Measurements from ENCODE around the gene KRT78.
"Not testable (repeated sequence)": the region's sequence is repeated elsewhere in the genome, so short reads cannot be mapped to it uniquely, and the experiment has no call there.

Gene KRT78

DNA sequence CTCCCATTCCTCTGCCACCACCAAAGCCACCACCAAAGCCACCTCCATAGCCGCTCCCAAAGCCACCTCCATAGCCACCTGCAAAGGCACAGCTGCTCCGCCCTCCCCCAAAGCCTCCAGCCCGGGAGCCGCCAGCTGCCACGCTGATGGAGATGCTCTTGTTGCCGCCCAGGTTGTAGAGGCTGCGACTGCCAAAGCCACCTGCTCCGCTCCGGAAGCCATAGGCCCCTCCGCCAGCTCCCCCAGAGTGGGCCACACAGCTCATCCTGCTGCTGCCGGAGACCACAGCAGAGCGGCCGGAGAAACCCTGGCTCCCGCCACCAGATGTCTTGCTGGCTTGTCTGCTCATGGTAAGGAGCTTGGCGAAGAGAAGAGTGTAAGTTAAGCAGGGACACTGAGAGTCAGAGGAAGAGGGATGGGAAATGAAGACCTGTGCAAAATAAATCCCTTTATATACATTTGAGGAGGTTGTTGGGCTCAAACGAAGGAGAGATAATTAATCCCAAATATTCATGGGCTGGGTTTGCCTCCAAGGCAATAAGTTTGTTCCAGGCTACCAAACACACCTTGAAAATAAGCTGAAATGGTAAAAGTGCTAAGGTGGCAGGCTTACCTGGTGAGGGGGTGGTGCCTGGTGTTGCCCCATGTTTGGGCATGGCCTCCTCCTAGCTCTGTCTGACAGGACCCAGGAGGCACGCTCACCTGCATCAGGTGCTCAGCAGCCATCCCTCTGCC, 52.9 kb downstream of the KRT78 start, which contains the start of gene KRT3:
KRT3 (minus strand) TSS at position 424 of the 735 bp plus-strand sequence; CDS start at position 349, 75 bp downstream.
- Mint-ChIP-seq H3K9me3 (no peaks in the 10 kb centered on the region), H3K27ac (no peak within 1 kb of the TSS), H3K27me3 (peaks cover 3% of the 10 kb centered on the region), H3K4me1 (ENCODE audit: low read depth) (peaks cover 21% of the 10 kb centered on the region), H3K4me3 (no peak within 1 kb of the TSS), H3K36me3 (ENCODE audit: low read depth) (no peaks in the 10 kb centered on the region)

DNA sequence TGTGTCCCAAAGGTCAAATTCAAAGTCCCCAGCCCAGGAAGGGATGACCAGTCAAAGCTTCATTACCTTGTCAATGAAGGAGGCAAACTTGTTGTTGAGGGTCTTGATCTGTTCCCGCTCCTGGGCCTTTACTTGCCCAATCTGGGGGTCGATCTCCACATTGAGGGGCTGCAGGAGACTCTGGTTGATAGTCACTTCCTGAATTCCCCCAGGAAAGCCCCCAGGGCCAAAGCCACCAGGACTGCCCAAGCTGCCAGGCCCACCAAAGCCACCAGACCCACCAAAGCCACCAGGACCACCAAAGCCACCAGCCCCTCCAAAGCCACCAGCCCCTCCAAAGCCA, 53.5 kb downstream of the KRT78 start:
- H3K4me3 Mint-ChIP-seq: not testable (repeated sequence)

DNA sequence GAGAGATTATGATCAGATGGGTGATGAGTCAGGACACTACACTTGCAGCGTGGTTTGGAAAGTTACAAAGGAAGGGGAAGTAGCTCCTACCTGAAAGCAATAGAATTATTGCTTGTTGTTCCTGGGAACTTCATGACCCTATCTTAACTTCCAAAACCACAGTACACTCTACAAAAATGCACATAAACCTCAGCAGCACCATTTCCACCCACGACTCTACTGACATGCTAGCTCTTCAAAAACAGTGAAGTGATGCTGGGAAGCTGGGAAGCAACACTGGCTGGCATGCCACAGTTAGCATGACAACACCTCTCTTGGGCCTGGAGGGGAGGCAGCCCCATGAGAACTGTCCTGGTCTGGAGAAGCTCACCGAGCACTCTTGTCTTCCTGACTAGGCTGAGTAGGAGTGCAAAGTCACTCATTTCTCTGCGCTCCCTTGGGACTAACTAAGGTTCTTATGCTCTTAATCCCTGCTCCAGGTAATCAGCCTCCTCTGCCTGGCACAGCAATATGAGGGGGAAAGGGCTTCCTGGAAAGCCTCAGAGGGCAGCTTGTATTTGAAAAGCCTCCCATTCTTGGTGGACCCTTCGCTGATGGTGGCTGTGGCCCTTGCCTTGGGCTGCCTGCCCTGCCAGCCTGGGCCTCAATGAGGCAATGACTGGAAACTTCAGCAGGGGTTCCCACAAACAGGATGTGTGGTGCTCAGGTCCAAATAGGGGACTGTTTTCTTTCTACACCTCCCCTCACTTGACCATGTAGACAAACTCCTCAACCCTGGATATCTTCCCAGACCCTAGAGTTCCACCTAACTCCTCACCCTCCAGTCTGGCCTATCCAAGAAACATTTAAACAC, 54.1 kb downstream of the KRT78 start:
- Mint-ChIP-seq H3K27me3 (peaks cover 10% of the 10 kb centered on the region), H3K36me3 (ENCODE audit: low read depth) (no peaks in the 10 kb centered on the region)

More for the DNA sequence above, 53.5 kb downstream of the KRT78 start:
- H3K27ac Mint-ChIP-seq; H3K36me3 Mint-ChIP-seq (ENCODE audit: low read depth); H3K9me3 Mint-ChIP-seq; H3K27me3 Mint-ChIP-seq: not testable (repeated sequence)
- peaks cover 25% of the 10 kb centered on the region for H3K4me1 Mint-ChIP-seq (ENCODE audit: low read depth)

DNA sequence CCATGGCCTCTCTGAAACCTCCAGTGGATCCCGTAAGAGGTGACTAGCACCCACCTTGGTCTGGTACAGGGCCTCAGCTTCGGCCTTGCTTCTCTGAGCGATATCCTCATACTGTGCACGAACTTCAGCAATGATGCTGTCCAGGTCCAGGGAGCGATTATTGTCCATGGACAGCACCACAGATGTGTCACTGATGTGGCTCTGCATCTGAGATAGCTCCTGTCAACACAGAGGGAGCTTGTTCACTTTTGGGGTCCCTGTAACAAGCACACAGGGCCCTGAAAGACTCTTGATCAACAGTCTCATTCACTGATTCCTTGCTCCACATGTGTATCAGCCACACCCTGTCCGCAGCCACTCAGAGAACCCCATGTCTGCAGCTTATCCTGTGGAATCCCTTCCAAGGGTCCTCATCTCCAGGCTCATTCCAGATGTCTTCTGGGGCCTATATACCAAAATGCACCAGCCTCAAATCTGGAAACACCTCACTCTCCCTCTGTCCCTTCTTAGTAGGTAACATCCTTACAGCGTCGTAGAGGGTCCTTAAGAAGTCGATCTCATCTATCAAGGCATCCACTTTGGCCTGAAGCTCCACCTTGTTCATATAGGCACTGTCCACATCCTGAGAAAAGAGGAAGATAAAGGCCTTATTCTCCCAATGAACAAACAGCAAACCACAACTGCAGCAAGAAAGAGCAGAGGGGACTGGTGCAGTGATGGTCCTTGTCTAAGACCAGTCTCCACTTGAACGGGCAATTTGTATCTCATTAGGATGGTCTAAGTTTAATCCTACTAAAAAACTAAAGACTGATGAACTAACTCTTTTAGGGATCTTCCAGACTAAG, 56.4 kb downstream of the KRT78 start:
- no peaks in the 10 kb centered on the region for H3K36me3 Mint-ChIP-seq (ENCODE audit: low read depth)
- no peak overlapping the region for H3K27ac Mint-ChIP-seq
- H3K4me3 Mint-ChIP-seq: no peak overlapping the region
- H3K27me3 Mint-ChIP-seq: peaks cover 25% of the 10 kb centered on the region
- H3K4me1 Mint-ChIP-seq (ENCODE audit: low read depth): peaks cover 27% of the 10 kb centered on the region
- H3K9me3 Mint-ChIP-seq: no peaks in the 10 kb centered on the region

More for the DNA sequence above, 54.1 kb downstream of the KRT78 start:
- Mint-ChIP-seq H3K4me3 (no peak overlapping the region), H3K4me1 (ENCODE audit: low read depth) (peaks cover 27% of the 10 kb centered on the region), H3K27ac (no peak overlapping the region), H3K9me3 (no peaks in the 10 kb centered on the region)

DNA sequence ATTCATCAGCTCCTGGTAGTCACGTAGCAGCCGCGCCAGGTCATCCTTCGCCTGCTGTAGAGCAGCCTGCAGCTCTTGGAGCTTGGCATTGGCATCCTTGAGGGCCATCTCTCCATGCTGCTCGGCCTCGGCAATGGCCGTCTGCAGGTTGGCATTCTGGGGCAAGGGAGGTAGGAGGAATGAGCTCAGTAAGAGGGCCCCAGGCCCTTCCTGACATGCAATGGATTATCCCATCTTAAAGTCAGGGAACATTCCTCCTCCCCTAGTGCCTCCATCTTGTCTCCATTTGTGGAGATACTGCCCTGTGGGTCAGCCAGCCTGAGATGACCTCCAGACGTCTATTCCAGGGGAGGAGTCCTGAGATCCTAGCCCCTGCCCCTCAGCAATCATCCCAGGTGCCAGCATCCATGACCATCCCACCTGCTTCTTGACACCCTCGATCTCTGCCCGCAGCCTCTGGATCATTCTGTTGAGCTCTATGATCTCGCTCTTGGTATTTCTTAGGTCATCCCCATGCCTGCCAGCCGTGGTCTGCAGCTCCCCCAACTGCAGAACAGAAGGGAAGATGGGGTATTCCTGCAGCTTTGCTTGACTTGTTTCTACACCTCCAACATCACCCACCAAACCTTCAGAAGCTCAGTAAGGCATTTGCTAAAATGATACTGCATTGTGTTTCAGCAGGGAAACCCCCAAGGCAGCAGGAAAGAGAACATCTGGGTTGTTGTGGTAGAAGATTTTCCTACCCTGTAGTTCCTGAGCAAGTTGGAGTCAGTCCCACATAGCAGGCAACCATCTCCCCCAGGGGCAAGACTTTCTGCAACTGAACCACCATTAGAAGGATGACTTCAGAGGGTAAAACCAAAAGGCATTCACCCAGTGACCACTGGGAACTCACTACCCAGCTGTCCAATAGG, 57.3 kb downstream of the KRT78 start:
- no peak overlapping the region for H3K4me3 Mint-ChIP-seq
- H3K36me3 Mint-ChIP-seq (ENCODE audit: low read depth): no peaks in the 10 kb centered on the region
- no peaks in the 10 kb centered on the region for H3K9me3 Mint-ChIP-seq
- peaks cover 27% of the 10 kb centered on the region for H3K4me1 Mint-ChIP-seq (ENCODE audit: low read depth)
- peaks cover 25% of the 10 kb centered on the region for H3K27me3 Mint-ChIP-seq
- H3K27ac Mint-ChIP-seq: no peak overlapping the region

DNA sequence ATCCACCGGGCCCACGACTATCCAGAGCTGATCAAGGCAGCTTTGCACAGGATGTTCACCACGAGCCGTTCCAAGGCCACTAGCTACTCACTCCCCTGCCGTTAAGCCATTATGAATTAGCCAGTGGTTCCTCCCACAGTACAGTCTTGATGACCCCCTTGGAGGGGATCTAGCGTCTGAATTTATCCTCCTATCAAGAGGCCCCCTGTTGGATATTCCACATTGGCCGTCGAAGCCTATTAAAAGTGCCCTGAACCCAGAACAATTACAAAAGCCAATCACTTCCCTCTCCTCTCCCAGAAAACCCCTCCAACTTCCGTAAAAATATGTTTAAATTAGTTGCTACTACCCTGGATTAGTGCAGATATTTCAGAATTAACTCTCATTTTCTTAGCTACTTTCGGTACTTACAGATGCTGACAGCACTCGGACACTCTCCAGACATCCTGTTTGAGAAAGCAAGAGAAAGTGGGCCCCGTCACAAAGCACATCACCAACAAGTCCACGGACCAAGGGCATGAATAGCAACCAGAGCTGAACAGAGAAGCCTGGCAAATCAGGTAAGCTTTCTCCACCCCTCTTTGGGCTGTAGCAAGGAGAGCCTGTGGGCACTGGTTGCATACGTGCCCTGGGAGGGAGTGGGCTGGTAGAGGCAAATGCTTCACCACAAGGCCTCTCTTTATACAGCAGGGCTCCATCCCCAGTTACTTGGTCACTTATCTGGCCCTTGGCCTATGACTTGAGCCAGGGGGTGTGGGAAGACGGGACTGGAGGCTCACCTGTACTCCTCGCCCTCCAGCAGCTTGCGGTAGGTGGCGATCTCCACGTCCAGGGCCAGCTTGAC, 58.1 kb downstream of the KRT78 start:
- peaks cover 25% of the 10 kb centered on the region for H3K27me3 Mint-ChIP-seq
- no peak overlapping the region for H3K4me3 Mint-ChIP-seq
- peaks cover 27% of the 10 kb centered on the region for H3K4me1 Mint-ChIP-seq (ENCODE audit: low read depth)
- H3K27ac Mint-ChIP-seq: no peak overlapping the region
- no peaks in the 10 kb centered on the region for H3K9me3 Mint-ChIP-seq
- no peaks in the 10 kb centered on the region for H3K36me3 Mint-ChIP-seq (ENCODE audit: low read depth)

DNA sequence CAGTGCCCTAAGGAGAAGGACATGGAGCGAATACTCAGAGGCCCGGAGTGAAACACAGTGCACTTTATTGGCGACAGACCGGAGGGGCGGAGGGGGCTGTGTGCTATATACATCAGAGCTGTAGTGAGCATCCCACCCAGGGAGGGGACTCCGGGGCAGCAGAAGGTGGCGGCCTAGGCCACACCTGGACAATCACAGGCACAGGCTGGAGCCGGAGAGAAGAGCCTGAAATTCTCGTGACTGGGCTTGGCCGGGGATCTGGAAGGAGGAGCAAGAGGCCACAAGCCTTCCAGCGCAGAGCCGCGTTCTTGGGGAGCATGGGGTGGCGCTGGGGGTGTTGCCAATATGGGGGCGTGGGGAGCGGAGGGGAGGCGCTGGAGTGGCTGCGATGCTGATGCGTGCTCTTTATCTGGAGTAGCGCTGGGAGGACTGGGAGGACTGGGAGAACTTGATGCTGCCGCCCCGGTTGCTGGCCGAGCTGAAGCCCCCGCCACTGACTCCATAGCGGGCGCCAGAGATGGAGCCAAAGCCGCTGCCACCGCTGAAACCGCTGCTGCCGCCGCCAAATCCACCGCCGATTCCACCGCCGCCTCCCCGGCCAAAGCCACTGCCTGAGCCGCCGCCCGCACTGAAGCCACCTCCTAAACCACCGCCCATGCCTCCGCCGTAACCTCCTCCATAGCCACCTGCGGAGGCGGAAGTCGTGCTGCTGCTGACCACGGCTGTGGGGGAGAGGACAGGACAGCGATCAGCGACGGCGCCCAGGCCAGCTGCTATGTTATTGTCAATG, 59.0 kb downstream of the KRT78 start:
- no peak overlapping the region for H3K4me3 Mint-ChIP-seq
- no peak overlapping the region for H3K27ac Mint-ChIP-seq
- H3K36me3 Mint-ChIP-seq (ENCODE audit: low read depth): no peaks in the 10 kb centered on the region
- H3K4me1 Mint-ChIP-seq (ENCODE audit: low read depth): peaks cover 27% of the 10 kb centered on the region
- H3K9me3 Mint-ChIP-seq: no peaks in the 10 kb centered on the region
- peaks cover 25% of the 10 kb centered on the region for H3K27me3 Mint-ChIP-seq

DNA sequence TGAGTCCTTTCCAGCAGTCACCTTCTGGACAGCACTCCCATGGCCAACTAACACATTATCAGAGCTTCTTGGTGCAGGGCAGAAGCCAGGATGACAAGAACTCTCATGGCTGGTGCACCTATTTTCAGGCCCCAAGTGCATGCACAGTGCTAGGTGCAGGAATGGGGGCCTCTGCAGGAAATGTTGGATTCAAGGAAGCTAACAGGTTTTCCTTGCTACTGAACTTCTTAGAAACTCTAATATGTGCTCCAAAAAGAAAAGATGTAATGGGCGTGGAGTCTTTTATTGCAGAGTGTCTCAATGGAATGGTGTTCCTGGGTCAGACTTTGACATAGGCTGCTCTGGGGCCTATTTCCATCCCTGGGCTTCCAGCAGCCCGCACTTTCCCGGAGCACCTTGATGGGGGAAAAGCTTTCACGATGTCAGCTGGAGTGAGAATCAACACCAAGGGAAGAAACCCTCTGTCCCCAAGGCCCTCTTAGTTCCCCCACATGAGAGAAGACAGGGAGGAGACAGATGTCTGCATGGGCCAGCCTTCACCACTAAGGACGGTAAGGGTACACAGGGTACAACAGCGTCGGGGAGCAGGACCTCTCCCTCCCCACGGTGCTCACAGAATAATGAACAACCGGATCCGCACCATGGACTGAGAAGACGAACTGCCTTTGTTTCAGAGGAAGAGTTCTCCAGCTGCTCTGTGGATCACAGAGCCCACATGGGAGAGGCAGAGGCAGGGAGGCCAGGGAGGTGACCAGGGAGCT, 59.7 kb downstream of the KRT78 start:
- no peak overlapping the region for H3K4me3 Mint-ChIP-seq

DNA sequence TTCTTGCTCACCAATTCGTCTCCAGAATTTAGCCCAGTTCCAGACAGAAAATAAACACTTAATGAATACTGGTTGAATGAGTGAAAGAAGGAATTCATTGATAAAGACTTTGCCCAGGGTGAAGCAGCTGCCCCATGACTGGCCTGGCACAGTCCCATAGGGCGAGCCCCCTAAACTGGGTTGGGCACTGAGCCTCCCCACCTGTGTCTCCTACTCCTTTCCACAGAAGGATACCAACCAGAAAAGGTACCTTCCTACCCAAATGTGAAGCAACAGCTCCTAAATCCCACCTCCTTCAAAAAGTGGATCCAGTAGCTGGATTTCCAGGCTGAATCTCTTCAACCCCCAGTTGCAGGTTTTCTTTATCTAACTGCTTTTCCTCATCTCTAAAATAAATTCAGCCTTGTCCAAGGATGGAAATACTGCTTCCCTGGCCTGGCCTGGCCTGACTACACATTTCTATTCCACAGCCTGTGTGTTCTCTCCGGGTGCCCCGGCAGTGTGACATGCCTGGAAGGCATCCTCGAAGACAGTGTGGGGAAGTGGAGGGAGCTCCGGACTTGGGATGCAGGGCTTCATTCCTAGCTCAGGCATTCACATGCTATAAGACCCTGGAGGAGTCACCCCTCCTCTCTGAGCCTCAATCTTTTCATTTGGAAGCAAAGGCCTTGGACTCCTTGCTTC, 60.5 kb downstream of the KRT78 start:
- Mint-ChIP-seq H3K36me3 (ENCODE audit: low read depth) (no peaks in the 10 kb centered on the region), H3K27ac (no peak overlapping the region), H3K4me1 (ENCODE audit: low read depth) (peaks cover 18% of the 10 kb centered on the region), H3K27me3 (peaks cover 30% of the 10 kb centered on the region), H3K9me3 (no peaks in the 10 kb centered on the region), H3K4me3 (no peak overlapping the region)

More for the DNA sequence above, 59.7 kb downstream of the KRT78 start:
- H3K27me3 Mint-ChIP-seq: peaks cover 26% of the 10 kb centered on the region
- H3K9me3 Mint-ChIP-seq: no peaks in the 10 kb centered on the region
- H3K36me3 Mint-ChIP-seq (ENCODE audit: low read depth): no peaks in the 10 kb centered on the region
- H3K27ac Mint-ChIP-seq: no peak overlapping the region
- H3K4me1 Mint-ChIP-seq (ENCODE audit: low read depth): peaks cover 20% of the 10 kb centered on the region

All from stimulated activated naive CD8-positive, alpha-beta T cell treated with anti-CD3 and anti-CD28 coated beads, Interleukin-15, Interleukin-2, amounts not matched to agents 100 ng/mL and 50 ng/mL, for 24 hours (primary cell).